ENCODE results near the gene TTC28.

GRCh38 chr22:28716686-28717085, 37.0 kb upstream of the TTC28 start:
- no peak for TF ChIP-seq CTCF (IDR thresholded peaks at IDR 0.05)
- no peak for TF ChIP-seq POLR2A (IDR thresholded peaks at IDR 0.05; ENCODE audit: low read depth)
- no peak for TF ChIP-seq EP300 (IDR thresholded peaks at IDR 0.05)

Measured in esophagus muscularis mucosa (tissue), 4 donors.